Naive B cell (primary cell): Measurements from ENCODE around the gene FYCO1. TPM values are rescaled to one million over a fixed set of nuclear protein-coding genes. Genes with fewer than 3 reads are reported as not detected.
"Not testable (repeated sequence)": the region's sequence is repeated elsewhere in the genome, so short reads cannot be mapped to it uniquely, and the experiment has no call there.

Experiments used
- ATAC-seq, 2 donors: fragments of 150-1000 bp; cut with Tn5 transposase; 2 replicates each; pipeline ENCODE4 v1.10.0; 2021; ENCODE audit warnings: low read depth in 2 of 2, mild to moderate bottlenecking in 2 of 2, moderate library complexity in 2 of 2
- DNase-seq: peaks from one replicate; pipeline ENCODE4 v3.0.0; 2022
- H3K27ac Mint-ChIP-seq, 6 donors: one replicate each; pipeline ENCODE4 v1.8.0; 2020 to 2022; ENCODE audit warnings: mild to moderate bottlenecking in 6 of 6, mixed read lengths in 6 of 6, moderate library complexity in 5 of 6, inconsistent platforms in 2 of 6
- H3K27me3 Mint-ChIP-seq, 3 donors: one replicate each; pipeline ENCODE4 v1.8.0; 2021 to 2022; ENCODE audit warnings: mixed read lengths in 3 of 3, mild to moderate bottlenecking in 1 of 3
- H3K36me3 Mint-ChIP-seq, 2 donors: one replicate each; pipeline ENCODE4 v1.8.0; 2020 to 2022; ENCODE audit warnings: mixed read lengths in 2 of 2, inconsistent platforms in 1 of 2, mild to moderate bottlenecking in 1 of 2
- H3K4me1 Mint-ChIP-seq, 3 donors: one replicate each; pipeline ENCODE4 v1.8.0; 2020 to 2022; ENCODE audit warnings: mixed read lengths in 3 of 3, inconsistent platforms in 1 of 3, mild to moderate bottlenecking in 1 of 3, moderate library complexity in 1 of 3
- H3K4me3 Mint-ChIP-seq, 8 donors: one replicate each; pipeline ENCODE4 v1.8.0; 2020 to 2022; ENCODE audit warnings: mild to moderate bottlenecking in 8 of 8, mixed read lengths in 8 of 8, moderate library complexity in 8 of 8, inconsistent platforms in 2 of 8
- H3K9me3 Mint-ChIP-seq, 7 donors: one replicate each; pipeline ENCODE4 v1.8.0; 2020 to 2022; ENCODE audit warnings: mixed read lengths in 7 of 7, mild to moderate bottlenecking in 5 of 7, inconsistent platforms in 2 of 7, moderate library complexity in 1 of 7
- polyA plus RNA-seq, 6 donors: library from polyadenylated mRNA; unstranded; fragments of 300-500 nt; fragmentation: Illumina TruSeq; gene quantifications; one replicate each; pipeline ENCODE4 v1.2.3, GENCODE V29; 2021; ENCODE audit warnings: low read depth in 6 of 6

FYCO1 gene
- polyA plus RNA-seq = 1 to 10 TPM in 3 of 6 donors, under 1 TPM in 2, not detected in 1; 0.90 to 5.1 (median 1.2) TPM

GRCh38 chr3:45995236-45996192, at the start of gene FYCO1:
TSS of gene FYCO1 (minus strand) at chr3:45995824. CDS start at chr3:45984910, 10,914 bp downstream.
- Mint-ChIP-seq H3K27me3 (peaks cover 0 to 18% (median 11%) of the 10 kb centered on the region in 3 donors), H3K27ac (peak within 1 kb of the TSS; percentile 82 to 96 (median 94)), H3K36me3 (no peaks in the 10 kb centered on the region), H3K9me3 (no peaks in the 10 kb centered on the region), H3K4me1 (peaks cover 25 to 50% (median 31%) of the 10 kb centered on the region in 3 donors), H3K4me3 (peak within 1 kb of the TSS; percentile 78 to 95 (median 92))
- DNase-seq = peak; percentile 87
- peak; percentile 94 to 95 for ATAC-seq

GRCh38 chr3:46038916-46039315, 43.3 kb upstream of the FYCO1 start:
- peaks cover 8 to 10% of the 10 kb centered on the region in 2 donors for H3K36me3 Mint-ChIP-seq
- H3K27ac Mint-ChIP-seq = no peak overlapping the region
- no peak overlapping the region for H3K4me3 Mint-ChIP-seq
- H3K4me1 Mint-ChIP-seq = no peaks in the 10 kb centered on the region
- ATAC-seq = no peak
- H3K27me3 Mint-ChIP-seq = peaks cover 0 to 11% (median 6%) of the 10 kb centered on the region in 3 donors
- peaks cover 0 to 10% (median 0%) of the 10 kb centered on the region in 7 donors for H3K9me3 Mint-ChIP-seq
- DNase-seq = no peak

GRCh38 chr3:46038071-46038470, 42.4 kb upstream of the FYCO1 start:
- ATAC-seq, H3K4me3 Mint-ChIP-seq, H3K9me3 Mint-ChIP-seq, H3K4me1 Mint-ChIP-seq, H3K27ac Mint-ChIP-seq, H3K36me3 Mint-ChIP-seq, DNase-seq: not testable (repeated sequence)
- H3K27me3 Mint-ChIP-seq = peaks cover 0 to 11% (median 6%) of the 10 kb centered on the region in 3 donors

GRCh38 chr3:46036191-46036590, 40.6 kb upstream of the FYCO1 start:
- no peak for ATAC-seq
- no peak for DNase-seq
- H3K4me1 Mint-ChIP-seq = peaks cover 0 to 8% (median 0%) of the 10 kb centered on the region in 3 donors
- no peaks in the 10 kb centered on the region for H3K36me3 Mint-ChIP-seq
- H3K27me3 Mint-ChIP-seq = peaks cover 0 to 7% (median 0%) of the 10 kb centered on the region in 3 donors
- H3K9me3 Mint-ChIP-seq = peaks cover 0 to 7% (median 0%) of the 10 kb centered on the region in 7 donors
- no peak overlapping the region for H3K4me3 Mint-ChIP-seq
- H3K27ac Mint-ChIP-seq = no peak overlapping the region

GRCh38 chr3:46031747-46032146, 36.1 kb upstream of the FYCO1 start:
- H3K9me3 Mint-ChIP-seq = peaks cover 5 to 26% (median 12%) of the 10 kb centered on the region in 7 donors
- H3K27me3 Mint-ChIP-seq = no peaks in the 10 kb centered on the region
- H3K4me1 Mint-ChIP-seq = peaks cover 10 to 40% (median 18%) of the 10 kb centered on the region in 3 donors
- DNase-seq (no peak), ATAC-seq (no peak)
- H3K4me3 Mint-ChIP-seq = no peak overlapping the region
- no peak overlapping the region for H3K27ac Mint-ChIP-seq
- H3K36me3 Mint-ChIP-seq = peaks cover 5 to 15% of the 10 kb centered on the region in 2 donors

- H3K27me3 Mint-ChIP-seq = no peaks in the 10 kb centered on the region
- H3K27ac Mint-ChIP-seq = no peak overlapping the region
- DNase-seq (no peak), ATAC-seq (no peak)
- peaks cover 5 to 26% (median 12%) of the 10 kb centered on the region in 7 donors for H3K9me3 Mint-ChIP-seq
- H3K36me3 Mint-ChIP-seq = peaks cover 5 to 15% of the 10 kb centered on the region in 2 donors
- no peak overlapping the region for H3K4me3 Mint-ChIP-seq
- H3K4me1 Mint-ChIP-seq = peaks cover 10 to 40% (median 18%) of the 10 kb centered on the region in 3 donors
Observed at GRCh38 chr3:46031269-46031668, 35.6 kb upstream of the FYCO1 start.

- ATAC-seq = no peak
- H3K27ac Mint-ChIP-seq = peak overlapping the region in 1 of 6 donors; percentile 33
- no peak for DNase-seq
- peaks cover 5 to 15% of the 10 kb centered on the region in 2 donors for H3K36me3 Mint-ChIP-seq
- no peaks in the 10 kb centered on the region for H3K27me3 Mint-ChIP-seq
- peaks cover 10 to 40% (median 18%) of the 10 kb centered on the region in 3 donors for H3K4me1 Mint-ChIP-seq
- no peak overlapping the region for H3K4me3 Mint-ChIP-seq
- H3K9me3 Mint-ChIP-seq = peaks cover 5 to 26% (median 12%) of the 10 kb centered on the region in 7 donors
Observed at GRCh38 chr3:46030626-46031025, 35.0 kb upstream of the FYCO1 start.

GRCh38 chr3:46029953-46030543, 34.4 kb upstream of the FYCO1 start:
- Mint-ChIP-seq H3K9me3 (peaks cover 5 to 26% (median 12%) of the 10 kb centered on the region in 7 donors), H3K27ac (peak overlapping the region in 5 of 6 donors; percentile 0 to 74 (median 28)), H3K4me1 (peaks cover 10 to 40% (median 18%) of the 10 kb centered on the region in 3 donors), H3K27me3 (no peaks in the 10 kb centered on the region), H3K36me3 (peaks cover 5 to 15% of the 10 kb centered on the region in 2 donors), H3K4me3 (peak overlapping the region in 4 of 8 donors; percentile 27 to 63 (median 36))
- DNase-seq (no peak), ATAC-seq (peak; percentile 95)

GRCh38 chr3:46027736-46028397, 32.2 kb upstream of the FYCO1 start:
- Mint-ChIP-seq H3K4me1 (peaks cover 10 to 40% (median 18%) of the 10 kb centered on the region in 3 donors), H3K27ac (peak overlapping the region in 1 of 6 donors; percentile 10), H3K36me3 (peaks cover 5 to 15% of the 10 kb centered on the region in 2 donors), H3K9me3 (peaks cover 5 to 26% (median 12%) of the 10 kb centered on the region in 7 donors), H3K4me3 (no peak overlapping the region), H3K27me3 (no peaks in the 10 kb centered on the region)
- DNase-seq (no peak), ATAC-seq (no peak)

GRCh38 chr3:46027021-46027705, 31.5 kb upstream of the FYCO1 start, which contains the start of gene XCR1:
TSS of gene XCR1 (minus strand) at chr3:46027483. CDS start at chr3:46021947, 5,536 bp downstream.
- Mint-ChIP-seq H3K36me3 (peaks cover 5 to 15% of the 10 kb centered on the region in 2 donors), H3K27me3 (no peaks in the 10 kb centered on the region), H3K27ac (peak within 1 kb of the TSS in 3 of 6 donors; percentile 29 to 80 (median 64)), H3K4me1 (peaks cover 10 to 38% (median 18%) of the 10 kb centered on the region in 3 donors), H3K4me3 (peak within 1 kb of the TSS in 1 of 8 donors; percentile 1), H3K9me3 (peaks cover 5 to 22% (median 14%) of the 10 kb centered on the region in 7 donors)
- DNase-seq (no peak), ATAC-seq (no peak)

GRCh38 chr3:46025139-46025538, 29.5 kb upstream of the FYCO1 start:
- ATAC-seq (no peak), DNase-seq (no peak)
- H3K36me3 Mint-ChIP-seq = peaks cover 5 to 15% of the 10 kb centered on the region in 2 donors
- no peak overlapping the region for H3K4me3 Mint-ChIP-seq
- H3K4me1 Mint-ChIP-seq = peaks cover 11 to 26% (median 12%) of the 10 kb centered on the region in 3 donors
- H3K27me3 Mint-ChIP-seq = peaks cover 0 to 13% (median 12%) of the 10 kb centered on the region in 3 donors
- no peak overlapping the region for H3K27ac Mint-ChIP-seq
- H3K9me3 Mint-ChIP-seq = peaks cover 5 to 19% (median 12%) of the 10 kb centered on the region in 7 donors

- DNase-seq (no peak), ATAC-seq (no peak)
- no peak overlapping the region for H3K4me3 Mint-ChIP-seq
- H3K4me1 Mint-ChIP-seq = peaks cover 2 to 16% (median 6%) of the 10 kb centered on the region in 3 donors
- H3K27ac Mint-ChIP-seq = no peak overlapping the region
- H3K9me3 Mint-ChIP-seq = peaks cover 5 to 14% (median 8%) of the 10 kb centered on the region in 7 donors
- H3K36me3 Mint-ChIP-seq = peaks cover 5 to 15% of the 10 kb centered on the region in 2 donors
- peaks cover 0 to 21% (median 12%) of the 10 kb centered on the region in 3 donors for H3K27me3 Mint-ChIP-seq
Observed at GRCh38 chr3:46024131-46024530, 28.5 kb upstream of the FYCO1 start.
